A549 (cell line): ENCODE measurements around the gene ICE2.

ENCODE experiments used
- CTCF ChIP-seq: fragments of >200 bp; sonication (Bioruptor Twin); formaldehyde crosslinking; IDR thresholded peaks from 3 replicates; pipeline ENCODE4 v1.5.1; 2016
- EP300 ChIP-seq, 2 experiments: fragments of >200 bp; sonication (Bioruptor Twin); formaldehyde crosslinking; IDR thresholded peaks; 2 replicates in 1 of 2; 3 replicates in 1 of 2; pipeline ENCODE4 v1.6.1; 2016 to 2017
- ESRRA ChIP-seq: fragments of 150-350 bp; IDR thresholded peaks from 2 replicates; pipeline ENCODE4 v1.6.1; 2014; ENCODE audit warnings: mild to moderate bottlenecking, low read length, borderline replicate concordance
- HOXA7 ChIP-seq: fragments of 250-450 bp; sonication (Bioruptor Pico); IDR thresholded peaks from 2 replicates; pipeline ENCODE4 v1.5.0; 2020; ENCODE audit warnings: mild to moderate bottlenecking, moderate library complexity
- JUNB ChIP-seq: fragments of >200 bp; sonication (Bioruptor Twin); formaldehyde crosslinking; IDR thresholded peaks from 2 replicates; pipeline ENCODE4 v1.6.1; 2016
- MAFK ChIP-seq: fragments of 450-650 bp; IDR thresholded peaks from 2 replicates; pipeline ENCODE4 v1.6.1; 2014; ENCODE audit not compliant: partially characterized antibody
- POLR2A ChIP-seq: IDR thresholded peaks from 2 replicates; pipeline ENCODE4 v1.6.1; 2012; ENCODE audit warnings: mild to moderate bottlenecking, low read length
- RAD21 ChIP-seq, 2 experiments: fragments of >200 bp in 1 of 2; sonication (Bioruptor Twin) in 1 of 2; formaldehyde crosslinking in 1 of 2; IDR thresholded peaks in 1 of 2; conservative IDR thresholded peaks in 1 of 2; 2 replicates in 1 of 2; 3 replicates in 1 of 2; pipeline ENCODE4 v1.6.1; 2012 to 2018; ENCODE audit warnings: inconsistent platforms in 1 of 2
- RARB ChIP-seq: fragments of 250-450 bp; sonication (Bioruptor Pico); IDR thresholded peaks from 2 replicates; pipeline ENCODE4 v1.8.0; 2021; ENCODE audit warnings: mild to moderate bottlenecking, moderate library complexity
- RCOR1 ChIP-seq: fragments of 150-350 bp; IDR thresholded peaks from 2 replicates; pipeline ENCODE4 v1.6.1; 2014; ENCODE audit warnings: antibody characterized with exemption, low read length, low read depth
- REST ChIP-seq: fragments of 200-600 bp; sonication (generic); IDR thresholded peaks from 2 replicates; pipeline ENCODE4 v1.6.1; 2016; ENCODE audit warnings: antibody characterized with exemption, mild to moderate bottlenecking, moderate library complexity
- RFX5 ChIP-seq: fragments of 450-650 bp; IDR thresholded peaks from 2 replicates; pipeline ENCODE4 v1.7.1; 2014; ENCODE audit warnings: antibody characterized with exemption, mild to moderate bottlenecking, moderate library complexity

- TF ChIP-seq EP300 (IDR thresholded peaks at IDR 0.05) (no peak), MAFK (no peak), REST (no peak), ESRRA (no peak), CTCF (no peak), RCOR1 (no peak), RFX5 (no peak), RAD21 (conservative IDR thresholded peaks at IDR 0.05 in 1 of 2, IDR thresholded peaks at IDR 0.05 in 1 of 2) (no peak), POLR2A (no peak), RARB (CRISPR knock-in tag) (no peak), JUNB (no peak), HOXA7 (CRISPR knock-in tag) (no peak)
These were observed 36.8 kb downstream of the ICE2 start for GRCh38 chr15:60442031-60442650.
